Uterus (tissue), 4 donors: ENCODE data around the gene PLA2G2D. TPM values are rescaled to one million over a fixed set of nuclear protein-coding genes. Genes with fewer than 3 reads are reported as not detected.

Experiments used
- DNase-seq, 2 donors: peaks; one replicate each; pipeline ENCODE4 v3.0.0-alpha.2; 2019 to 2020
- H3K27ac ChIP-seq, 2 donors: fragments of 200-600 bp; sonication (generic); 1 replicate in 1 of 2; 2 replicates in 1 of 2; pipeline ENCODE4 v1.5.1; 2016 to 2018
- H3K27me3 ChIP-seq, 2 donors: fragments of 200-600 bp; sonication (generic); one replicate each; pipeline ENCODE4 v1.5.1; 2018 to 2019; ENCODE audit warnings: control low read depth in 1 of 2
- H3K36me3 ChIP-seq, 2 donors: fragments of 200-600 bp; sonication (generic); one replicate each; pipeline ENCODE4 v1.5.1; 2019; ENCODE audit warnings: control low read depth in 1 of 2
- H3K4me1 ChIP-seq, 2 donors: fragments of 200-600 bp; sonication (generic); one replicate each; pipeline ENCODE4 v1.5.1; 2018 to 2019; ENCODE audit warnings: control low read depth in 1 of 2
- H3K4me3 ChIP-seq, 2 donors: fragments of 200-600 bp; sonication (generic); 1 replicate in 1 of 2; 2 replicates in 1 of 2; pipeline ENCODE4 v1.5.1; 2018 to 2019; ENCODE audit warnings: mild to moderate bottlenecking in 1 of 2
- H3K9me3 ChIP-seq, 2 donors: fragments of 200-600 bp; sonication (generic); one replicate each; pipeline ENCODE4 v1.5.1; 2019; ENCODE audit warnings: control low read depth in 1 of 2
- CTCF ChIP-seq, 4 experiments: fragments of 200-600 bp in 2 of 4; fragments of 450-650 bp in 2 of 4; sonication (generic) in 2 of 4; IDR thresholded peaks; one replicate each; pipeline ENCODE4 v1.5.1; 2016 to 2019; ENCODE audit warnings: antibody characterized with exemption in 4 of 4, mild to moderate bottlenecking in 2 of 4, moderate library complexity in 1 of 4
- POLR2A ChIP-seq, 2 donors: fragments of 450-650 bp; IDR thresholded peaks; one replicate each; pipeline ENCODE4 v1.6.1; 2016; ENCODE audit warnings: antibody characterized with exemption in 2 of 2, mild to moderate bottlenecking in 1 of 2, moderate library complexity in 1 of 2
- intact Hi-C: fragments of 100-400 bp; cut with DNase I; formaldehyde crosslinking; loops from one replicate; pipeline ENCODE4 v1.15.1; 2023; ENCODE audit warnings: low total_unique reads
- total RNA-seq, 4 donors: library from RNA; depleted of rRNA in 3 of 4; stranded (reverse); fragments of >200 nt in 3 of 4; gene quantifications; one replicate each; pipeline versions ENCODE4 v1.1.0 to v1.2.4, GENCODE V29; 2014 to 2023
- donor health status: DM: yes; HTN: yes; CAD: no.

Gene PLA2G2D
- total RNA-seq, 4 donors from 2014 or later, result not detected

- no peak overlapping the region for H3K27ac ChIP-seq
- H3K27me3 ChIP-seq, result no peaks in the 10 kb centered on the region
- TF ChIP-seq POLR2A (IDR thresholded peaks at IDR 0.05) (no peak), CTCF (IDR thresholded peaks at IDR 0.05) (no peak)
- intact Hi-C loops, result loop anchor here (5.0 kb wide), 1 partner anchor 237 kb away; no protein-coding TSS in a partner anchor
- H3K4me3 ChIP-seq, result no peak overlapping the region
- H3K36me3 ChIP-seq, result no peaks in the 10 kb centered on the region
- no peaks in the 10 kb centered on the region for H3K9me3 ChIP-seq
- H3K4me1 ChIP-seq, result no peaks in the 10 kb centered on the region
- no peak for DNase-seq
These were observed 30.4 kb upstream of the PLA2G2D start for GRCh38 chr1:20149601-20150325.

- TF ChIP-seq CTCF (IDR thresholded peaks at IDR 0.05), result no peak
- TF ChIP-seq POLR2A (IDR thresholded peaks at IDR 0.05), result no peak
- Histone ChIP-seq H3K27me3 (no peaks in the 10 kb centered on the region), H3K4me1 (no peaks in the 10 kb centered on the region), H3K27ac (no peak overlapping the region), H3K9me3 (no peaks in the 10 kb centered on the region), H3K36me3 (no peaks in the 10 kb centered on the region), H3K4me3 (no peak overlapping the region)
- DNase-seq, result no peak
- intact Hi-C loops, result loop anchor here (5.0 kb wide), 1 partner anchor 237 kb away; no protein-coding TSS in a partner anchor
These were observed 29.5 kb upstream of the PLA2G2D start for GRCh38 chr1:20148571-20149500.

- Histone ChIP-seq H3K4me1 (no peaks in the 10 kb centered on the region), H3K4me3 (no peak overlapping the region), H3K36me3 (no peaks in the 10 kb centered on the region), H3K27ac (no peak overlapping the region), H3K9me3 (no peaks in the 10 kb centered on the region), H3K27me3 (no peaks in the 10 kb centered on the region)
- TF ChIP-seq POLR2A (IDR thresholded peaks at IDR 0.05) (no peak), CTCF (IDR thresholded peaks at IDR 0.05) (no peak)
- DNase-seq, result no peak
- intact Hi-C loops, result loop anchor here (5.0 kb wide), 1 partner anchor 236 kb away; no protein-coding TSS in a partner anchor
These were observed 28.7 kb upstream of the PLA2G2D start for GRCh38 chr1:20147846-20148570.

GRCh38 chr1:20143734-20144565 lies 24.6 kb upstream of the PLA2G2D start:
- no peaks in the 10 kb centered on the region for H3K9me3 ChIP-seq
- intact Hi-C loops, result no loop called here
- DNase-seq, result no peak

More at GRCh38 chr1:20143734-20144565, 24.6 kb upstream of the PLA2G2D start:
- H3K4me1 ChIP-seq, result no peaks in the 10 kb centered on the region
- no peak for TF ChIP-seq POLR2A (IDR thresholded peaks at IDR 0.05)
- TF ChIP-seq CTCF (IDR thresholded peaks at IDR 0.05), result no peak
- H3K4me3 ChIP-seq, result no peak overlapping the region
- H3K27ac ChIP-seq, result no peak overlapping the region
- H3K36me3 ChIP-seq, result no peaks in the 10 kb centered on the region
- no peaks in the 10 kb centered on the region for H3K27me3 ChIP-seq
